Measurements from ENCODE around the gene QDPR.

DNA sequence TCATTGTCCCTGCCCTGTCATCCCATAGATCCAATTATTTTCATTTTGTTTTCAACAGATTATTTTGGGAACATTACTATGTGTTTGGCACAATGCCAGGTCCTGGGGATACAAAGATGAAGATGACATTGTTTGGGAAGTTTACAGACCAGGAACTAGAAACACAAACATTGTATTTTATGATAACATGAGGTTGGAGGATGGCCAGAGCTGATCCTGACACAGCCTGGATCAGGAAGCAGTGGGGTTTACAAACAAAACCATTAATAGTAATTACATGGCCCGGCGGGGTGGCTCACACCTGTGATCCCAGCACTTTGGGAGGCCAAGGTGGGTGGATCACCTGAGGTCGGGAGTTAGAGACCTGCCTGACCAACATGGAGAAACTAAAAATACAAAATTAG lies 32.9 kb upstream of the QDPR start:
- TF ChIP-seq, protein P1, sequence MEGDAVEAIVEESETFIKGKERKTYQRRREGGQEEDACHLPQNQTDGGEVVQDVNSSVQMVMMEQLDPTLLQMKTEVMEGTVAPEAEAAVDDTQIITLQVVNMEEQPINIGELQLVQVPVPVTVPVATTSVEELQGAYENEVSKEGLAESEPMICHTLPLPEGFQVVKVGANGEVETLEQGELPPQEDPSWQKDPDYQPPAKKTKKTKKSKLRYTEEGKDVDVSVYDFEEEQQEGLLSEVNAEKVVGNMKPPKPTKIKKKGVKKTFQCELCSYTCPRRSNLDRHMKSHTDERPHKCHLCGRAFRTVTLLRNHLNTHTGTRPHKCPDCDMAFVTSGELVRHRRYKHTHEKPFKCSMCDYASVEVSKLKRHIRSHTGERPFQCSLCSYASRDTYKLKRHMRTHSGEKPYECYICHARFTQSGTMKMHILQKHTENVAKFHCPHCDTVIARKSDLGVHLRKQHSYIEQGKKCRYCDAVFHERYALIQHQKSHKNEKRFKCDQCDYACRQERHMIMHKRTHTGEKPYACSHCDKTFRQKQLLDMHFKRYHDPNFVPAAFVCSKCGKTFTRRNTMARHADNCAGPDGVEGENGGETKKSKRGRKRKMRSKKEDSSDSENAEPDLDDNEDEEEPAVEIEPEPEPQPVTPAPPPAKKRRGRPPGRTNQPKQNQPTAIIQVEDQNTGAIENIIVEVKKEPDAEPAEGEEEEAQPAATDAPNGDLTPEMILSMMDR (IDR thresholded peaks at IDR 0.05), result no peak
- no peak for TF ChIP-seq POLR2A (IDR thresholded peaks at IDR 0.05)
